ENCODE measurements around the gene BMP8A.

Gene BMP8A

GRCh38 chr1:39564941-39565340 lies 73.5 kb downstream of the BMP8A start:
- POLR2A ChIA-PET = no interaction called here
- no peak for TF ChIP-seq CTCF (IDR thresholded peaks at IDR 0.05; ENCODE audit: insufficient read depth, low read length, missing control alignments)
- DNase-seq (ENCODE audit: low read depth, low spot score) = no peak
- no peak overlapping the region for H3K4me3 ChIP-seq (ENCODE audit: low read depth, low read length)
- CTCF ChIA-PET = interaction anchor here (0.9 to 6.6 kb wide), 3 partner anchors 10 to 26 kb away, joined by 3 to 58 read pairs (median 6); partner anchors contain the start of gene PABPC4

- H3K4me3 ChIP-seq (ENCODE audit: low read depth, low read length) = no peak overlapping the region
- ChIA-PET POLR2A (no interaction called here), CTCF (interaction anchor here (1.0 kb wide), 1 partner anchor 9 kb away, joined by 3 read pairs; no protein-coding TSS in a partner anchor)
- TF ChIP-seq CTCF (IDR thresholded peaks at IDR 0.05; ENCODE audit: insufficient read depth, low read length, missing control alignments) = no peak
- DNase-seq (ENCODE audit: low read depth, low spot score) = no peak
Observed at GRCh38 chr1:39566441-39567137, 75.2 kb downstream of the BMP8A start.

- ChIA-PET POLR2A (interaction anchor here (0.6 kb wide), 1 partner anchor 8 kb away, joined by 3 read pairs; no protein-coding TSS in a partner anchor), CTCF (no interaction called here)
- DNase-seq (ENCODE audit: low read depth, low spot score) = no peak
- no peak overlapping the region for H3K4me3 ChIP-seq (ENCODE audit: low read depth, low read length)
- no peak for TF ChIP-seq CTCF (IDR thresholded peaks at IDR 0.05; ENCODE audit: insufficient read depth, low read length, missing control alignments)
Observed at GRCh38 chr1:39567302-39567701, 75.9 kb downstream of the BMP8A start.

GRCh38 chr1:39568208-39568607 lies 76.8 kb downstream of the BMP8A start:
- POLR2A ChIA-PET = interaction anchor here (0.7 kb wide), 1 partner anchor 219 kb away, joined by 3 read pairs; no protein-coding TSS in a partner anchor
- TF ChIP-seq CTCF (IDR thresholded peaks at IDR 0.05; ENCODE audit: insufficient read depth, low read length, missing control alignments) = no peak
- CTCF ChIA-PET = interaction anchor here (0.8 kb wide), 1 partner anchor 9 kb away, joined by 3 read pairs; the partner anchor contains the start of gene PABPC4
- no peak overlapping the region for H3K4me3 ChIP-seq (ENCODE audit: low read depth, low read length)
- no peak for DNase-seq (ENCODE audit: low read depth, low spot score)

- POLR2A ChIA-PET = no interaction called here
- CTCF ChIA-PET = interaction anchor here (0.8 to 1.1 kb wide), 4 partner anchors 8 to 470 kb away, joined by 3 to 4 read pairs (median 3); partner anchors contain the start of gene PABPC4
- H3K4me3 ChIP-seq (ENCODE audit: low read depth, low read length) = no peak overlapping the region
- no peak for TF ChIP-seq CTCF (IDR thresholded peaks at IDR 0.05; ENCODE audit: insufficient read depth, low read length, missing control alignments)
- DNase-seq (ENCODE audit: low read depth, low spot score) = no peak
Observed at GRCh38 chr1:39569034-39569433, 77.6 kb downstream of the BMP8A start.

- ChIA-PET POLR2A (no interaction called here), CTCF (interaction anchor here (8.0 kb wide), 1 partner anchor 8 kb away, joined by 58 read pairs; no protein-coding TSS in a partner anchor)
- TF ChIP-seq CTCF (IDR thresholded peaks at IDR 0.05; ENCODE audit: insufficient read depth, low read length, missing control alignments) = no peak
- no peak overlapping the region for H3K4me3 ChIP-seq (ENCODE audit: low read depth, low read length)
- DNase-seq (ENCODE audit: low read depth, low spot score) = no peak
Observed at GRCh38 chr1:39570477-39571177, 79.2 kb downstream of the BMP8A start.

Measured in AG04449 (cell line).